Measurements from ENCODE around the gene NTN3. TPM values are rescaled to one million over a fixed set of nuclear protein-coding genes. Genes with fewer than 3 reads are reported as not detected.

Gene NTN3
- polyA plus RNA-seq, 2 of the 4 experiments (the other 2 are of a cell fraction), result not detected

GRCh38 chr16:2499454-2499853 is 28.4 kb downstream of the NTN3 start:
- H3K4me1 ChIP-seq, result peaks cover 28% of the 10 kb centered on the region
- H3K4me3 ChIP-seq, result no peak overlapping the region
- WGBS (ENCODE audit: missing lambda C conversion rate), result 92% methylated on average over 3 of the region's 6 CpGs
- ATAC-seq, result no peak
- no peak overlapping the region for H3K27ac ChIP-seq
- H3K4me2 ChIP-seq, result no peak overlapping the region
- no peak for DNase-seq (ENCODE audit: low read depth in 1 of 2, low spot score in 1 of 2)
- FAIRE-seq, result no peak
- CTCF ChIA-PET, result interaction anchor here (0.9 to 6.4 kb wide), 7 partner anchors 13 to 305 kb away, joined by 3 to 98 read pairs (median 18); partner anchors contain the start of gene TEDC2
- POLR2A ChIA-PET, result no interaction called here
- H3K9me3 ChIP-seq, result no peaks in the 10 kb centered on the region
- TF ChIP-seq TFCP2L1 (CRISPR knock-in tag; IDR thresholded peaks at IDR 0.05) (no peak), EHMT2 (IDR thresholded peaks at IDR 0.05; ENCODE audit: low read depth) (no peak), FOSL2 (IDR thresholded peaks at IDR 0.05) (no peak), FOSL2 (CRISPR knock-in tag; IDR thresholded peaks at IDR 0.05) (no peak), MAZ (IDR thresholded peaks at IDR 0.05; ENCODE audit: borderline replicate concordance, low read depth, low read length) (no peak), MYC (IDR thresholded peaks at IDR 0.05; ENCODE audit: borderline replicate concordance, low read length) (no peak), KDM5A (IDR thresholded peaks at IDR 0.05) (no peak), NR3C1 (IDR thresholded peaks at IDR 0.05) (no peak), ZC3H11A (IDR thresholded peaks at IDR 0.05) (no peak), KDM1A (IDR thresholded peaks at IDR 0.05; ENCODE audit: low read depth) (no peak), CHD2 (IDR thresholded peaks at IDR 0.05; ENCODE audit: low read length, partially characterized antibody) (no peak), GATA3 (IDR thresholded peaks at IDR 0.05; ENCODE audit: borderline replicate concordance) (no peak), CBX2 (IDR thresholded peaks at IDR 0.05; ENCODE audit: borderline replicate concordance, low read depth) (no peak), SMC3 (IDR thresholded peaks at IDR 0.05) (no peak), HOXB5 (CRISPR knock-in tag; IDR thresholded peaks at IDR 0.05) (no peak)
- TF ChIP-seq, protein P1, sequence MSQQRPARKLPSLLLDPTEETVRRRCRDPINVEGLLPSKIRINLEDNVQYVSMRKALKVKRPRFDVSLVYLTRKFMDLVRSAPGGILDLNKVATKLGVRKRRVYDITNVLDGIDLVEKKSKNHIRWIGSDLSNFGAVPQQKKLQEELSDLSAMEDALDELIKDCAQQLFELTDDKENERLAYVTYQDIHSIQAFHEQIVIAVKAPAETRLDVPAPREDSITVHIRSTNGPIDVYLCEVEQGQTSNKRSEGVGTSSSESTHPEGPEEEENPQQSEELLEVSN (IDR thresholded peaks at IDR 0.05; ENCODE audit: borderline replicate concordance, low read depth), result no peak

GRCh38 chr16:2499890-2500429 is 28.9 kb downstream of the NTN3 start:
- no peak overlapping the region for H3K27ac ChIP-seq
- DNase-seq (ENCODE audit: low read depth in 1 of 2, low spot score in 1 of 2) (no peak), ATAC-seq (no peak), FAIRE-seq (no peak)
- peaks cover 28% of the 10 kb centered on the region for H3K4me1 ChIP-seq
- POLR2A ChIA-PET, result interaction anchor here (0.6 kb wide), 1 partner anchor 262 kb away, joined by 3 read pairs; no protein-coding TSS in a partner anchor
- H3K9me3 ChIP-seq, result no peaks in the 10 kb centered on the region
- CTCF ChIA-PET, result interaction anchor here (0.6 to 6.4 kb wide), 20 partner anchors 13 to 306 kb away, joined by 3 to 98 read pairs (median 5); partner anchors contain the start of genes ABCA3, ATP6V0C and TEDC2
- 78% methylated on average over 22 of the region's 29 CpGs for WGBS (ENCODE audit: missing lambda C conversion rate)
- H3K4me3 ChIP-seq, result no peak overlapping the region
- H3K4me2 ChIP-seq, result no peak overlapping the region
- TF ChIP-seq RARB (CRISPR knock-in tag; IDR thresholded peaks at IDR 0.05) (no peak), MAFK (IDR thresholded peaks at IDR 0.05; ENCODE audit: partially characterized antibody) (no peak), ATOH8 (CRISPR knock-in tag; IDR thresholded peaks at IDR 0.05; ENCODE audit: low read depth) (no peak), RCOR1 (IDR thresholded peaks at IDR 0.05; ENCODE audit: low read depth, low read length) (no peak), HOXB13 (CRISPR knock-in tag; IDR thresholded peaks at IDR 0.05; ENCODE audit: low read depth) (no peak), GATA3 (IDR thresholded peaks at IDR 0.05; ENCODE audit: borderline replicate concordance) (no peak), NPAS2 (CRISPR knock-in tag; IDR thresholded peaks at IDR 0.05; ENCODE audit: borderline replicate concordance) (no peak), ESRRA (IDR thresholded peaks at IDR 0.05; ENCODE audit: borderline replicate concordance, low read length) (no peak), MYC (IDR thresholded peaks at IDR 0.05; ENCODE audit: borderline replicate concordance, low read length) (no peak), RFX5 (IDR thresholded peaks at IDR 0.05) (no peak), USF2 (IDR thresholded peaks at IDR 0.05) (no peak), ZC3H11A (IDR thresholded peaks at IDR 0.05) (no peak), TFCP2L1 (CRISPR knock-in tag; IDR thresholded peaks at IDR 0.05) (no peak), FOXS1 (CRISPR knock-in tag; IDR thresholded peaks at IDR 0.05) (no peak), JUN (IDR thresholded peaks at IDR 0.05) (no peak), CBX8 (IDR thresholded peaks at IDR 0.05) (no peak), HES2 (IDR thresholded peaks at IDR 0.05) (no peak), CEBPB (IDR thresholded peaks at IDR 0.05) (no peak)

Measured in A549 (cell line).